GM19452 (cell line): ENCODE measurements around the gene INPP4B.

Source experiments
- ATAC-seq: cut with Tn5 transposase; IDR thresholded peaks from one replicate; pipeline ENCODE4 v1.9.1; 2021; ENCODE audit not compliant: unreplicated experiment

Gene INPP4B

GRCh38 chr4:142583708-142584107 lies 262.4 kb downstream of the INPP4B start:
- no peak for ATAC-seq

- ATAC-seq: no peak
Observed at GRCh38 chr4:142582340-142582739, 263.8 kb downstream of the INPP4B start.

- ATAC-seq: no peak
Observed at GRCh38 chr4:142581881-142582280, 264.2 kb downstream of the INPP4B start.

- no peak for ATAC-seq
Observed at GRCh38 chr4:142579443-142579842, 266.7 kb downstream of the INPP4B start.

DNA sequence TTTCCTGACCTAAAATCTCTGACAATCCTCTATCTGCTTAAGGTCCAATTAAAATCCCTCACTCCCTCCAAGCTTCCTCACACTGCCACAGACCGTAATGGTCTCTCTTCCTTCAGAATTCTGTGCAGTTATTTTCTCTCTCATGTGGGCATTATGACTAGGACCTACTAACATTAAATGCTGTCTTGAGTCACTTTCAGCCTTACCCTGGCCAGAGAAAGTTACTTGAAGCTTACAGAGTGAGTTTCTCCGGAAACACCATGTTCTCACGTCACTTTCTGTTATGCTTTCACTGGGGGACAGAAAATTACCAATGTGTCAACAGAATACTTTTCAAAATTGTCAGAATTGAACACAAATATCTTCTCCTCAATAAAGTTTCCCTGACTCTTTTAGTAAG lies 271.8 kb downstream of the INPP4B start:
- no peak for ATAC-seq

DNA sequence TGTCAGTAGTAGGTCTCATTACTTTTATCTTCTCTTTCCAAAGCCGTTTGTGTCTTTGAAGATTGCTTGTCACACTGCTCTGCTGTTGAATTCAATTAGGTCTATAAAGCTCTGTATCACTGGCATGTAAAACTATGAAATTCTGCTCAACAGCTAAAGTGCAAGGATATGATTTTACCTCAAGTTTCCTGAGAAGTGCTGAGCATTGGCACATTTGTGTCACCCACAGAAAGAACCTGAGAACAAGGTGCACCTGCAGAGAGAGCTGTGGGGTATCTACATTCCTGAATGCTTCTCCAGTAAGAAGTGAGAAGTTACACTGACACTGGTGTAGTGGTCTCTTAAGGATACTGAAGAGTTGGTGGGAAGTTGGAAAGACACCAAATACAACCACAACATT lies 274.0 kb downstream of the INPP4B start:
- ATAC-seq: no peak

- ATAC-seq: no peak
Observed at GRCh38 chr4:142567620-142568451, 278.3 kb downstream of the INPP4B start.

- ATAC-seq: no peak
Observed at GRCh38 chr4:142567199-142567598, 278.9 kb downstream of the INPP4B start.

- ATAC-seq: no peak
Observed at GRCh38 chr4:142566777-142567176, 279.3 kb downstream of the INPP4B start.

DNA sequence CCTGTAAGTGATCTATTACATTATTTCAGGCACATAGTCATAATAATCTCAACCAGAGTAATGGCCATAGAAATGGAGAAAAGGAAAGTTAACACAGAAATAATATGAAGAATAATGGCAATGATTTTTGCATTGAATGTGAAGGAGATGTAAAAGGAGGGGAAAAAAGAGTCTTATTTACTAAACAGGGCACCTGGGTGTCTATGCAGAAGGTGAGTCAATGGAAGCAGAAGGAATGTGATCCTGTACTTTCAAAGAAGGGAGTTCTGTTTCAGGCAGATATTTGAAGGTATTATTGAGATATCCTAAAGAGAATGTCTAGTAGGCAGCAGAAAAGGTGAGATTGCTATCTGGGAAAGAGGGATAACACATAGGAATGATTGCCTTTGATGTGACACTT lies 279.9 kb downstream of the INPP4B start:
- ATAC-seq: no peak

GRCh38 chr4:142565771-142566170 lies 280.3 kb downstream of the INPP4B start:
- no peak for ATAC-seq

DNA sequence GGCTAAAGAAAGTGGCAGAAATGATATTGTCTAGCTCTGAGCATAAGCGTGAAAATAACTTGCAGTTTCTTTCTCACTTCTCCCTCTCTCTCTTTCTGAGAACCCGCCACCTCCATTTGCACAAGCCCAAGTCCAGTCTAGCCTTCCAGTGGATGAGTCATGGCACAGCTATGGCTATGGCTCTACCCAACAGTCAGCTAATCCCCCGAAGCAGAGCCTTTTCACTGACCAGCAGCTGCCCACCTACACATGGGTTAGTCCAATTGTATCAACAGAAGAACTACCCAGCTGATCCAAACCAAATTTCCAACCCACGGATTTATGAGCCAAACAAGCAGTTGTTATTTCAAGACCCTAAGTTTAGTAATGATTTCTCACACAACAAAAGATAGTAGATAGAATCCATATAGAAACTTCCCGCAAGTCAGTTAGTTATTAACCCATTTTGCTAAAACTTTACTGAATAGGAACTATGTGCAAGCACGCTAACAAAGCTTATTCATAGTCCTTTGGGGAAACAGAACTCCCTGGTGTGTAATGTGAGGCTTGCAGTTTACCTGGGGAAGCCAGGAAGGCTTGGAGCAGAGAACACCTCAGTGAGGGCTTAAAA lies 282.3 kb downstream of the INPP4B start:
- no peak for ATAC-seq

- no peak for ATAC-seq
Observed at GRCh38 chr4:142559986-142560385, 286.1 kb downstream of the INPP4B start.

GRCh38 chr4:142558851-142559250 lies 287.2 kb downstream of the INPP4B start:
- ATAC-seq: no peak

- ATAC-seq: no peak
Observed at GRCh38 chr4:142557239-142557801, 288.8 kb downstream of the INPP4B start.

DNA sequence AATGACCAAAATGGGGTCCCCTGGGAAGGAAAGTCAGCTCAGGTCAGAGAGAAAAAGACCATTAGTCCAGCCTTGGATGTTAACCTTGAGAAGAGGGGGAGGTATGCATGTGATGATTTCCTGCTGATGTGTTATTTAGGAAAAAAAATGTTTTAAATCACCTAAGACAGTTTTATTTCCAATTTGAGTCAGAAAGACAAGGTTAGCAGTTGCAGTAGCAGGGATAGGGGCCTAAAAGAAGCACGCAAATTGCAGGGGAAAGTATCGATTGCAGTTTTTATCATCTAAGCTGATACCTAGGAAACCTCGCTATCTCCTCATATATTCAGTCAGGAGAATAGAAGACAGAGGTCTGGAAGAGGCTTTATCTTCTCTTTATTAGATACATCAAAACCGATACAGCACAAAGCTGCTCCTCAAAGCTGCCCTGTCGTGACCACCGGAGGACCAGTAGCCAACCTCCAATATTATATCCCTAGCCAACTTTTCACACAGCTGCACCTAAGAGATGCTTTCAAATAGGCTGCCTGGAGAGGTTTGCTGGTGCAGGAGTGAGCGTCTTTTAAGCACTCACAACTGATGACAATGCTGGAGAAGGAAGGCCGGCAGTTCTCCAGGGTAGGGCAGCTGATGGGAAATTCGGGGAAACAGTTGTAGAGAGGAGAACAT lies 289.4 kb downstream of the INPP4B start:
- ATAC-seq: no peak

DNA sequence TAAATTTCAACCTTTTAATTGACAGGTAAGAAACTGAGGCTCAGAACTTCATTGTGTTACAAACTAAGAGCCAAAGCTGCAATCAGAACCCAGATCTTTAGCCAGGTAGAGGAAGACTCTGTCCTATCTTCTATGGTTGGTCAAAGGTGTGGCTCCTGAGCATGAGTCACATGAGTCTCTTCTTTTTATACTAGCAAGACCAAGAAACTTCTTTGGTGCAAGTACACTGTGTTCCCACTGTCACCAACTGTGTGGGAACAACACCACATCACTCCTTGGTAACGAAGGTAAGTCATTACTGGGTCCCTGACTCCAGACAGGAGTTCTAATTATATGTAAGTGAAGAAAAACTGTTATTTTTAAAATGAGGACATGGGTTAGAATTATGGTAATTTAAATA lies 290.1 kb downstream of the INPP4B start:
- no peak for ATAC-seq

GRCh38 chr4:142554412-142554811 lies 291.7 kb downstream of the INPP4B start:
- ATAC-seq: no peak

GRCh38 chr4:142551517-142552305 lies 294.4 kb downstream of the INPP4B start:
- no peak for ATAC-seq

DNA sequence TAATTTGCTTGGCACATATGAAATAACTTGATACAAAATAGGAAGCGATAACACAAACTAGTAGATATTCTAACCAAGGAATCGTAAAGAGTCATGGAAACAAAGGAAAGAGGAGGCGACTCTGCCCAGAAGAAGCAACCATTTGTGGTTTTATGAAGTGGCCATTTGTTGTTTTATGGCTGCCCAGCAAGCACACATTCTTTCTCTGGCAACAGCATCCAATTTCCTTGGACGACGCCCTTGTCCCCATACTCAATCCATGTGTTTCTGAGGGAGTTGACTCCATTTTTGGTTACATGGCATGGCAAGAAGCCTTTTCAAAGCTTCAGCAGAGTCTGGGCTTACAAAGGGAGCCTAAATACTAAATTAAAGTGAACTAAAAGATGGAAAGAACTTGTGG lies 295.1 kb downstream of the INPP4B start:
- ATAC-seq: no peak
